A549 (cell line): ENCODE measurements around the gene DNAAF5. TPM values are rescaled to one million over a fixed set of nuclear protein-coding genes. Genes with fewer than 3 reads are reported as not detected.

Source experiments
- ATAC-seq, 2 experiments: fragments of 200-7000 bp in 1 of 2; fragments of >200 bp in 1 of 2; cut with Nextera tagmentation in 1 of 2; cut with Tn5 transposase in 1 of 2; 3 replicates each; pipeline versions ENCODE4 v1.8.0 to v1.9.1; 2018 to 2020; ENCODE audit warnings: mild to moderate bottlenecking in 1 of 2, moderate library complexity in 1 of 2
- CTCF ChIA-PET: fragments of 300-600 bp; sonication (Branson Sonifier 250); formaldehyde crosslinking; extraction: SDS; loops from one replicate; lab custom pipeline; 2021; ENCODE audit warnings: antibody characterized with exemption, inconsistent platforms; lab: Yijun Ruan, JAX
- POLR2A ChIA-PET: fragments of 350-600 bp; formaldehyde crosslinking; extraction: SDS; loops from one replicate; lab custom pipeline; 2021; ENCODE audit warnings: antibody characterized with exemption, inconsistent platforms; lab: Yijun Ruan, JAX
- DNase-seq, 2 experiments: peaks; one replicate each; pipeline versions ENCODE4 v3.0.0 to v3.0.0-alpha.2; 2011 to 2016; ENCODE audit warnings: low read depth in 1 of 2, low spot score in 1 of 2
- FAIRE-seq: peaks from 2 replicates; lab custom pipeline; 2011; peaks lifted over from hg19 to GRCh38; lab: Jason Lieb, UNC
- H3K27ac ChIP-seq, 2 experiments: fragments of >200 bp; sonication (Bioruptor Twin); formaldehyde crosslinking; 3 replicates each; pipeline ENCODE4 v1.5.1; 2016 to 2017
- H3K4me1 ChIP-seq: fragments of >200 bp; sonication (Bioruptor Twin); formaldehyde crosslinking; 3 replicates; pipeline ENCODE4 v1.6.1; 2016
- H3K4me2 ChIP-seq: fragments of >200 bp; sonication (Bioruptor Twin); formaldehyde crosslinking; 3 replicates; pipeline ENCODE4 v1.6.1; 2016
- H3K4me3 ChIP-seq: fragments of >200 bp; sonication (Bioruptor Twin); formaldehyde crosslinking; 3 replicates; pipeline ENCODE4 v1.5.1; 2016
- H3K9me3 ChIP-seq: fragments of >200 bp; sonication (Bioruptor Twin); formaldehyde crosslinking; 3 replicates; pipeline ENCODE4 v1.6.1; 2016
- ATOH8 ChIP-seq: fragments of 250-450 bp; sonication (Bioruptor Pico); IDR thresholded peaks from 2 replicates; pipeline ENCODE4 v1.5.0; 2020; ENCODE audit warnings: low read depth, mild to moderate bottlenecking, moderate library complexity
- CHD2 ChIP-seq: fragments of 150-350 bp; IDR thresholded peaks from 2 replicates; pipeline ENCODE4 v1.6.1; 2014; ENCODE audit warnings: low read length; ENCODE audit not compliant: partially characterized antibody
- E2F6 ChIP-seq: IDR thresholded peaks from 2 replicates; pipeline ENCODE4 v1.6.1; 2012; ENCODE audit warnings: low read depth, borderline replicate concordance
- FOSL2 ChIP-seq, 2 experiments: fragments of 450-650 bp in 1 of 2; fragments of >200 bp in 1 of 2; sonication (Bioruptor Twin) in 1 of 2; formaldehyde crosslinking; IDR thresholded peaks; 2 replicates each; pipeline versions ENCODE4 v1.5.0 to v1.6.1; 2016 to 2020; ENCODE audit warnings: mild to moderate bottlenecking in 1 of 2, moderate library complexity in 1 of 2
- HES2 ChIP-seq: fragments of >200 bp; sonication (Bioruptor Twin); formaldehyde crosslinking; IDR thresholded peaks from 2 replicates; pipeline ENCODE4 v1.6.1; 2016
- HOXB5 ChIP-seq: fragments of 250-450 bp; sonication (Bioruptor Pico); IDR thresholded peaks from 2 replicates; pipeline ENCODE4 v1.5.0; 2020; ENCODE audit warnings: mild to moderate bottlenecking, moderate library complexity
- JUN ChIP-seq, 2 experiments: fragments of >200 bp; sonication (Bioruptor Twin); formaldehyde crosslinking; IDR thresholded peaks; 2 replicates in 1 of 2; 3 replicates in 1 of 2; pipeline ENCODE4 v1.6.1; 2016 to 2017
- KDM1A ChIP-seq: fragments of 200-600 bp; sonication (generic); IDR thresholded peaks from 2 replicates; pipeline ENCODE4 v1.6.1; 2016; ENCODE audit warnings: low read depth, mild to moderate bottlenecking
- NFE2L2 ChIP-seq: fragments of 150-350 bp; conservative IDR thresholded peaks from 2 replicates; pipeline ENCODE4 v1.6.1; 2014; ENCODE audit warnings: low read length
- NPAS2 ChIP-seq: fragments of 250-450 bp; sonication (Bioruptor Pico); IDR thresholded peaks from 2 replicates; pipeline ENCODE4 v1.8.0; 2022; ENCODE audit warnings: mild to moderate bottlenecking, moderate library complexity, borderline replicate concordance
- NR3C1 ChIP-seq: fragments of >200 bp; sonication (Bioruptor Twin); formaldehyde crosslinking; IDR thresholded peaks from 3 replicates; pipeline ENCODE4 v1.6.1; 2017
- RNF2 ChIP-seq: fragments of 200-600 bp; sonication (generic); IDR thresholded peaks from 2 replicates; pipeline ENCODE4 v1.6.1; 2016; ENCODE audit warnings: low read depth, mild to moderate bottlenecking, antibody characterized with exemption, moderate library complexity, borderline replicate concordance
- SMC3 ChIP-seq: fragments of >200 bp; sonication (Bioruptor Twin); formaldehyde crosslinking; IDR thresholded peaks from 3 replicates; pipeline ENCODE4 v1.6.1; 2018; ENCODE audit warnings: inconsistent platforms
- TP53 ChIP-seq: fragments of 250-450 bp; sonication (Bioruptor Pico); IDR thresholded peaks from 2 replicates; pipeline ENCODE4 v1.5.0; 2021; ENCODE audit warnings: mild to moderate bottlenecking, moderate library complexity
- ZFP36 ChIP-seq: fragments of 450-650 bp; IDR thresholded peaks from 2 replicates; pipeline ENCODE4 v1.6.1; 2014; ENCODE audit warnings: borderline replicate concordance; ENCODE audit not compliant: partially characterized antibody
- ZNF302 ChIP-seq: fragments of 250-450 bp; sonication (Bioruptor Pico); IDR thresholded peaks from 2 replicates; pipeline ENCODE4 v1.9.0; 2021; ENCODE audit warnings: inconsistent platforms, mild to moderate bottlenecking, moderate library complexity
- WGBS: methylation state at CpG from one replicate; pipeline ENCODE4 v1.1.6; 2017; ENCODE audit errors: missing lambda C conversion rate; 5-methylcytosine and 5-hydroxymethylcytosine counted together
- polyA plus RNA-seq, 4 experiments: library from polyadenylated mRNA; depleted of rRNA in 3 of 4; stranded (reverse); fragments of >200 nt; fragmentation: RNase III in 1 of 4; extraction: RNeasy Plus Mini Kit Qiagen cat#74134 plus additional on column Dnase treatment in 1 of 4; gene quantifications; 2 replicates in 3 of 4; 3 replicates in 1 of 4; pipeline ENCODE4 v1.2.3, GENCODE V29; 2011 to 2017
- TF ChIP-seq, protein P1 (sequence below): fragments of 150-350 bp; IDR thresholded peaks from 2 replicates; pipeline ENCODE4 v1.6.1; 2014; ENCODE audit warnings: low read depth, mild to moderate bottlenecking, low read length

DNAAF5 gene
- polyA plus RNA-seq, 2 of the 4 experiments (the other 2 are of a cell fraction): 27.8 to 34.7 TPM

- DNase-seq: no peak
- TF ChIP-seq JUN (IDR thresholded peaks at IDR 0.05) (no peak), NFE2L2 (no peak), NPAS2 (no peak), ZFP36 (no peak), ATOH8 (no peak), CHD2 (no peak), E2F6 (no peak), KDM1A (no peak)
- CTCF ChIA-PET: no interaction called here
- no peak for FAIRE-seq
- Histone ChIP-seq H3K27ac (no peak overlapping the region), H3K4me1 (no peaks in the 10 kb centered on the region), H3K9me3 (peaks cover 2% of the 10 kb centered on the region; the same call in 1 of the 3 replicates), H3K4me3 (no peak overlapping the region), H3K4me2 (no peak overlapping the region)
- WGBS: 92% methylated on average over 23 of the region's 29 CpGs
- POLR2A ChIA-PET: no interaction called here
- ATAC-seq: no peak
These were observed 29.5 kb upstream of the DNAAF5 start for GRCh38 chr7:696812-697551.

DNA sequence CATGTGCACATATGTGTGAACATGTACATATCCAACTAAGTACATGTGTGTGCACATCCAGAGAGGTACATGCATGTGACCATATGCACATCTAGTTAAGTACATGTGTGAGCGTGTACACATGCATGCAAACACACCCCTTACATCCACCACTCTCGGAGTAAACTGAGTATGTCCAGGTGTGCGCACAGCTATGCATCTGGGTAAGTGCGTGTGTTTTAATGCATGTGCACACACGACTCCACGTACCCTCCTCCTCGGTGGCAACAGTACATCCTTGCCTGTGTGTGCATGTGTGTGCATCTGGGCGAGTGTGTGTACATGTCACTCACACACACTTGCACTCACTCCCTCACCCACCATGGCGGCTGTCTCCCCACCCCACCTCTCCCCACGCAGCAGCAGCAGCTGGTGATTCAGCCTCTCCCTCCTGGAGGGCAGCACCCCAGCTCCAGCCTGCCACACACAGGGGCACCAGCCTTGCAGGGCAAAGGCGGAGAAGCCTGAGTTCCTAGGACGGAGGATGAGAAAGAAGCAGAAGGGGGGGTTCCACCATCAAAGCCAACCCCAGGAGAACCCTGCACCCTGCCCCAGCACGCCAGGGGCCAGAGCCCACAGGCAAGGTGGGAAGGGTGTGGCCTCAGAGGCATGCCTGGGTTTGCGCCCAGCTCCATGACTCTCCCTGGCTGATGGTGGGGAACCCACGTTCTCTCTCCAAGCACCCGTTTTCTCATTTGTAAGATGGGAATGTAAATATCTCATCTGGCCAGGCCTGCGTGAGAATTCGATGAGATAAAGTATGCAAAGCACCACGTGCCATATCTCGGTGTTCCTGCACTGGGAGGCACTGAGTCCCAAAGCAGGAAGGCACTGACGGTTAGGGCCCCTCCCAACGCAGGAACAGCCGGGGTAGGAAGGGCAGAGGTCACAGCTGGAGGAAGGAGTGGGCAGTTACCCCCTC, 27.7 kb upstream of the DNAAF5 start:
- DNase-seq (no peak), FAIRE-seq (no peak), ATAC-seq (no peak)
- H3K27ac ChIP-seq: no peak overlapping the region
- CTCF ChIA-PET: interaction anchor here (1.0 kb wide), 1 partner anchor 377 kb away, joined by 4 read pairs; no protein-coding TSS in a partner anchor
- H3K4me3 ChIP-seq: no peak overlapping the region
- POLR2A ChIA-PET: no interaction called here
- no peaks in the 10 kb centered on the region for H3K4me1 ChIP-seq
- H3K9me3 ChIP-seq: peaks cover 14% of the 10 kb centered on the region
- WGBS: 92% methylated on average over 21 of the region's 23 CpGs
- TF ChIP-seq ZNF302 (CRISPR knock-in tag): no peak
- no peak for TF ChIP-seq CHD2
- no peak for TF ChIP-seq NR3C1
- TF ChIP-seq HES2: no peak
- no peak for TF ChIP-seq RNF2
- no peak for TF ChIP-seq SMC3
- TF ChIP-seq FOSL2 (IDR thresholded peaks at IDR 0.05): no peak
- no peak for TF ChIP-seq FOSL2 (CRISPR knock-in tag; IDR thresholded peaks at IDR 0.05)
- TF ChIP-seq TP53: no peak
- TF ChIP-seq HOXB5: no peak
- TF ChIP-seq, protein P1, sequence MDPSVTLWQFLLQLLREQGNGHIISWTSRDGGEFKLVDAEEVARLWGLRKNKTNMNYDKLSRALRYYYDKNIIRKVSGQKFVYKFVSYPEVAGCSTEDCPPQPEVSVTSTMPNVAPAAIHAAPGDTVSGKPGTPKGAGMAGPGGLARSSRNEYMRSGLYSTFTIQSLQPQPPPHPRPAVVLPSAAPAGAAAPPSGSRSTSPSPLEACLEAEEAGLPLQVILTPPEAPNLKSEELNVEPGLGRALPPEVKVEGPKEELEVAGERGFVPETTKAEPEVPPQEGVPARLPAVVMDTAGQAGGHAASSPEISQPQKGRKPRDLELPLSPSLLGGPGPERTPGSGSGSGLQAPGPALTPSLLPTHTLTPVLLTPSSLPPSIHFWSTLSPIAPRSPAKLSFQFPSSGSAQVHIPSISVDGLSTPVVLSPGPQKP: no peak
- no peak overlapping the region for H3K4me2 ChIP-seq
